ENCODE measurements around the gene SNN. TPM values are rescaled to one million over a fixed set of nuclear protein-coding genes. Genes with fewer than 3 reads are reported as not detected.

The SNN gene
- total and polyA plus RNA-seq, 9 of the 15 experiments (the other 6 are each of a cell fraction or from before 2014, with no cell fraction given), result 0.07 to 2.9 (median 1.9) TPM

GRCh38 chr16:11679941-11680911, 12.0 kb downstream of the SNN start:
- peaks cover 80% of the 10 kb centered on the region for H3K36me3 ChIP-seq (ENCODE audit: control insufficient read depth, insufficient read depth, low read length)
- H3K4me2 ChIP-seq (ENCODE audit: insufficient read depth, low read length), result no peak overlapping the region
- ChIA-PET CTCF (ENCODE audit: low intra/inter-chr PET ratio) (no interaction called here), POLR2A (interaction anchor here (0.6 to 1.3 kb wide), 2 partner anchors 11 to 45 kb away, joined by 3 to 7 read pairs; no protein-coding TSS in a partner anchor)
- intact Hi-C loops (cut with micrococcal nuclease), result loop anchor here (10.0 kb wide), 1 partner anchor 135 kb away; no protein-coding TSS in a partner anchor
- in situ Hi-C loops (cut with MboI), result no loop called here
- no peak for FAIRE-seq
- peaks cover 9 to 11% of the 10 kb centered on the region in 2 experiments; a peak in 3 of 5 replicates for H3K4me1 ChIP-seq (replicated peaks in 1 of 2; ENCODE audit: control insufficient read depth in 2 of 2, insufficient read depth in 2 of 2, low read length in 2 of 2)
- no peak overlapping the region for H3K4me3 ChIP-seq
- ATAC-seq, result no peak
- no peak overlapping the region for H2AFZ ChIP-seq (ENCODE audit: low read depth, low read length)
- WGBS (ENCODE audit: insufficient coverage, low coverage, missing lambda C conversion rate), result 85% methylated on average over 11 of the region's 12 CpGs
- no peak overlapping the region for H3K27ac ChIP-seq (ENCODE audit: extremely low read depth, low read depth, low read length)
- TF ChIP-seq FOXP4 (CRISPR knock-in tag; IDR thresholded peaks at IDR 0.05; ENCODE audit: borderline replicate concordance), result no peak
- TF ChIP-seq TAF15 (IDR thresholded peaks at IDR 0.05; ENCODE audit: low read depth, low read length), result no peak
- TF ChIP-seq LCOR (CRISPR knock-in tag; IDR thresholded peaks at IDR 0.05), result no peak
- TF ChIP-seq ZNF707 (CRISPR knock-in tag; conservative IDR thresholded peaks at IDR 0.05), result no peak
- TF ChIP-seq JUND (IDR thresholded peaks at IDR 0.05; ENCODE audit: borderline replicate concordance, low read depth, low read length), result no peak
- TF ChIP-seq JUND (tag; IDR thresholded peaks at IDR 0.05; ENCODE audit: borderline replicate concordance, low read depth, low read length), result no peak
- no peak for TF ChIP-seq PBX2 (CRISPR knock-in tag; IDR thresholded peaks at IDR 0.05; ENCODE audit: low read depth)
- TF ChIP-seq PBX2 (tag; conservative IDR thresholded peaks at IDR 0.05; ENCODE audit: low read depth), result no peak
- no peak for TF ChIP-seq NFRKB (IDR thresholded peaks at IDR 0.05; ENCODE audit: low read depth)
- TF ChIP-seq ELK3 (CRISPR knock-in tag; IDR thresholded peaks at IDR 0.05), result no peak
- no peak for TF ChIP-seq SMAD4 (CRISPR knock-in tag; conservative IDR thresholded peaks at IDR 0.05)
- TF ChIP-seq MEF2A (IDR thresholded peaks at IDR 0.05; ENCODE audit: control insufficient read depth, low read depth, low read length), result no peak
- TF ChIP-seq TARDBP (IDR thresholded peaks at IDR 0.05), result no peak
- no peak for TF ChIP-seq MCM2 (IDR thresholded peaks at IDR 0.05; ENCODE audit: low read depth)
- H3K9me3 ChIP-seq (replicated peaks; ENCODE audit: control insufficient read depth, insufficient read depth, low read depth, low read length), result no peaks in the 10 kb centered on the region
- no peaks in the 10 kb centered on the region for H3K79me2 ChIP-seq (ENCODE audit: control insufficient read depth, insufficient read depth, low read length)
- H3K9me1 ChIP-seq (ENCODE audit: control insufficient read depth, insufficient read depth, low read length), result no peaks in the 10 kb centered on the region
- H4K20me1 ChIP-seq (replicated peaks; ENCODE audit: control insufficient read depth, insufficient read depth, low read length), result peaks cover 9% of the 10 kb centered on the region; the same call in 1 of the 2 replicates
- no peak overlapping the region for H3K9ac ChIP-seq (ENCODE audit: insufficient read depth in 1 of 2, low read depth in 2 of 2, low read length in 2 of 2)
- no peak for DNase-seq (ENCODE audit: extremely low read depth in 1 of 4, low spot score in 3 of 4)
- no peaks in the 10 kb centered on the region for H3K27me3 ChIP-seq (ENCODE audit: control insufficient read depth in 2 of 2, insufficient read depth in 2 of 2, low read length in 2 of 2)
- no TSS peak for BruUV-seq (replicated peaks)

Measured in K562 (cell line).